ENCODE results near the gene KRTAP10-9. TPM values are rescaled to one million over a fixed set of nuclear protein-coding genes. Genes with fewer than 3 reads are reported as not detected.
"Not testable (repeated sequence)": the region's sequence is repeated elsewhere in the genome, so short reads cannot be mapped to it uniquely, and the experiment has no call there.

The KRTAP10-9 gene
- total RNA-seq, 1 experiment from 2014 or later, result not detected

- Histone ChIP-seq H3K4me3 (no peak within 1 kb of the TSS), H3K36me3 (no peaks in the 10 kb centered on the region), H3K27me3 (peaks cover 11% of the 10 kb centered on the region; the same call in 1 of the 2 replicates), H3K9me3 (no peaks in the 10 kb centered on the region)
- DNase-seq, result no peak
These were observed 34.2 kb upstream of the KRTAP10-9 start, which contains the start of gene KRTAP10-6 for GRCh38 chr21:44592446-44593311. Gene KRTAP10-6 (minus strand): TSS chr21:44592505. CDS start chr21:44592484, 21 bp downstream.

DNA sequence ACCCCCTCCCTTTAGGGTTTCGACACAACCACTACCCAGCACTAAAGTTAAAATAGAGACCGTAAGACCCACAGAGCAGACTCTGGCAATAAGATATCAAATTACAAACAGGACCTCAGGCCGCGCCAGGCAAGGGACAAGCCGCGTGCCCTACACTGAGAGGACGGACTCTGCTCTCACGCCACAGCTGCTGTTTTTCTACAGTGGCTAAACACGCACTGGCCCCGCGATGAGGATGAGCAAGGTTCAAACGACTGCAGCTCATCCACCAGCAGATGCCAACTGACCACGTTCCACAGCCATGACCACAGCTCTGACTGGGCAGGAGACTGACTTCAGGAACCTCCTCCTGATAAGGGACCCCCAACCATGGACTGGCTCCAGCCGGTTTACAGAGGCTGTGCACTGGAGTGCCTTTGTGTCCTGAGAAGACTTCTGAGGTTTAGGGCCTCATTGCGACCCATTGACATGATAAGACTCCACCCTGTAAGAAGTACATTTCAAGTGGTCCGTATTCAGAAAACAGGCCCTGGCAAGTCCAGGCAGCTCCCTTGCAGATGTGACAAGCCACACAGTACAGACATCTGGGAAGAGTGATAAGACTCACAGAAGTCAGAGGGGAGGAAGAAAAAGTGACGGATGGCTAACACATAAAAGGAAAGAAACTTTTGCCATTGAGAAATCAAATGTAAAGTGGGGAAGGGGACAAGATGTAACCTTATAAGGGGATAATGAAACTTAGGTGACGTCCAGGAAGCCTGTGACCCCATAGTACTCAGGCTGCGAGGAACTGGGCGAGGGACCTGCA is 33.1 kb upstream of the KRTAP10-9 start:
- no peaks in the 10 kb centered on the region for H3K36me3 ChIP-seq
- H3K27me3 ChIP-seq, result peaks cover 11% of the 10 kb centered on the region; the same call in 1 of the 2 replicates
- no peaks in the 10 kb centered on the region for H3K9me3 ChIP-seq
- DNase-seq, result no peak
- H3K4me3 ChIP-seq, result no peak overlapping the region

DNA sequence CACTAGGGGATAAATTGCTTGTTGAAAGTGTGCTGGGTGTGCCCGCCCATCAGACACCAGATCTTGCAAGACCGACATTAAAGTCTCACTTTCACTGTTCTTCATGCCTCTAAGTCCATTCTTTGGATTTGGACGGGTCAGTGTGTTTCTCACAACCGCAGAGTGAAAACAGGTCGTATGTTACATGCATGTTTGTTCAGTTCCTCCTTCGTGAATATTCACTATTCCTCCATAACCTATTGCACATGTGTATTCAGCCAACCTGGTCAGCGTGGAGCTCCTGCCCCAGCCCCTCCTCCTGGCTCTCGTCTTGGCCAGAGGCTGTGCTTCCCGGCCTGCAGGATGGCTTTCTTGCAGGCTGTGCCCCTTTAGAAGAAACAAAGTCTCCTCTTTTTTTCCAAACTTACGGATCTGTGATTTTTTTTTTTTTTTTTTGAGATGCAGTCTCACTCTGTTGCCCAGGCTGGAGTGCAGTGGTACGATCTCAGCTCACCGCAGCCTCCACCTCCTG is 32.4 kb upstream of the KRTAP10-9 start:
- H3K36me3 ChIP-seq, result no peaks in the 10 kb centered on the region
- DNase-seq, result no peak
- H3K27me3 ChIP-seq, result peaks cover 11% of the 10 kb centered on the region; the same call in 1 of the 2 replicates
- no peaks in the 10 kb centered on the region for H3K9me3 ChIP-seq
- H3K4me3 ChIP-seq, result no peak overlapping the region

- no peak for DNase-seq
- Histone ChIP-seq H3K4me3 (no peak overlapping the region), H3K36me3 (no peaks in the 10 kb centered on the region), H3K27me3 (peaks cover 11% of the 10 kb centered on the region; the same call in 1 of the 2 replicates), H3K9me3 (no peaks in the 10 kb centered on the region)
These were observed 31.4 kb upstream of the KRTAP10-9 start for GRCh38 chr21:44595524-44595923.

DNA sequence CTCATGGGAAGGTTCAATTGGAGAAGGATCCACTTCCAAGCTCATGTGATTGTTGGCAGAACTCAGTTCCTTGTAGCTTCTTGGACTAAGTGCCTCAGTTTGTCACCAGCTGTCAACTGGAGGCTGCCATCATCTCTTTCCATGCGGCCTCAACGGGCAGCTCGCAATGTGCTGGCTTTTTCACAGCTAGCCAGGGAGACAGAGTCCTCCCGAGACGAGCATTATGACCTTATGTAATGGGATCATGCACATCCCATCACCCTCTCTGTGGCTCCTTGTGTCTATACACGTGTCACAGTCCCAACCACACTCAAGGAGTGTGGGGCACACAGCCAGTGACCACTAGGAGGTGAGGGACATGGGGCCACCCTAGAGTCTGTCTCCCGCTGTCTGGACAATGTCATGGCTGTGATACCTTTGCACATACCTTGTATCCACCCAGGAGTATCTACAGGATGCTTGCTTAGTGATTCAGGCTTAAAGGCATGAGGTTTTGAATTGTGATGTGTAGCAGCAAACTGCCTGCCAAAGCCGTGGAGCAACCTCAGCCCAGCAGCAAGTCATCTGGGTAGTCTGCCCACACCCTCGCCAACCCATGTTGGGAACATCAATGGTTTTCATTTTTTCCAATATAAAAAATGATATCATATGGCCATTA is 30.7 kb upstream of the KRTAP10-9 start:
- H3K36me3 ChIP-seq, result no peaks in the 10 kb centered on the region
- no peak overlapping the region for H3K4me3 ChIP-seq
- DNase-seq, result peak; percentile 61
- no peaks in the 10 kb centered on the region for H3K9me3 ChIP-seq
- H3K27me3 ChIP-seq, result peaks cover 11% of the 10 kb centered on the region; the same call in 1 of the 2 replicates

GRCh38 chr21:44598061-44598460 is 28.8 kb upstream of the KRTAP10-9 start:
- Histone ChIP-seq H3K36me3 (no peaks in the 10 kb centered on the region), H3K27me3 (peaks cover 11% of the 10 kb centered on the region; the same call in 1 of the 2 replicates), H3K9me3 (no peaks in the 10 kb centered on the region), H3K4me3 (no peak overlapping the region)
- no peak for DNase-seq

DNA sequence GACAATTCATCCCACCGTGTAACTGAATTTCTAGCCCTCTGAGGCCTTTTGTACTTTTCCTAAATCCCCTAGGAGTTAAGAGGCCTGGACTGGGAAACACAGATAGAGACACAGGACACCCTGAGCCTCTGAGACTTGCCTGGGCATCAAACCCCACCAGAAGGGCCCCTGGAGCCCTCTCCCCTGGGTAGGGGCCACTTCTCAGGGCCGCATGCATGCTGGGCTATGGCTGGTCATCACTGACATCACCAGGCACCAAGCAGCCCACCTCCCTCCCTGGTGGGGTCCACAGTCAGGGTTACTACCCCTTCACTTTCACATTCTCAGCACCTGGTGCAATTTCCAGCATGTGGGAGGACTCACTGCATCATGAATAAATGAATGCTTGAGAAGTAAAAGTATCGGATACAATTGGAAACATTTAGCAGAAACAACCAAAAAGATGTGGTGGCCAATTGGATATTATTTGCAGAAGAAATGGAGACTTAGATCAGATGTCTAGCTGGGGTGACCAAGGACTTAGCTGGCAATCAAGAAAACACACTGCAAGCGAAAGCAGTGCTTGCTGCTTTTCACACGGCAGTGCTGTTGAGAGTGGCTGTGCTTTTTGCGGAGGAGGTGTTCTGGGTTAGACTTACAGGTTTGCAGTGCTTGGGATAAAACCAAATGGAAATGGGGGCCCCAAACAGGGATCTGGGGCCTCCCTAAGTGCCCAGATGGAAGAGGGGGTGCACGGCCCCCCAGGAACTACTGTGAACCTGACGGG is 27.4 kb upstream of the KRTAP10-9 start:
- no peak for DNase-seq
- Histone ChIP-seq H3K36me3 (no peaks in the 10 kb centered on the region), H3K27me3 (peaks cover 18% of the 10 kb centered on the region), H3K4me3 (no peak overlapping the region), H3K9me3 (no peaks in the 10 kb centered on the region; the same call in 1 of the 2 replicates)

DNA sequence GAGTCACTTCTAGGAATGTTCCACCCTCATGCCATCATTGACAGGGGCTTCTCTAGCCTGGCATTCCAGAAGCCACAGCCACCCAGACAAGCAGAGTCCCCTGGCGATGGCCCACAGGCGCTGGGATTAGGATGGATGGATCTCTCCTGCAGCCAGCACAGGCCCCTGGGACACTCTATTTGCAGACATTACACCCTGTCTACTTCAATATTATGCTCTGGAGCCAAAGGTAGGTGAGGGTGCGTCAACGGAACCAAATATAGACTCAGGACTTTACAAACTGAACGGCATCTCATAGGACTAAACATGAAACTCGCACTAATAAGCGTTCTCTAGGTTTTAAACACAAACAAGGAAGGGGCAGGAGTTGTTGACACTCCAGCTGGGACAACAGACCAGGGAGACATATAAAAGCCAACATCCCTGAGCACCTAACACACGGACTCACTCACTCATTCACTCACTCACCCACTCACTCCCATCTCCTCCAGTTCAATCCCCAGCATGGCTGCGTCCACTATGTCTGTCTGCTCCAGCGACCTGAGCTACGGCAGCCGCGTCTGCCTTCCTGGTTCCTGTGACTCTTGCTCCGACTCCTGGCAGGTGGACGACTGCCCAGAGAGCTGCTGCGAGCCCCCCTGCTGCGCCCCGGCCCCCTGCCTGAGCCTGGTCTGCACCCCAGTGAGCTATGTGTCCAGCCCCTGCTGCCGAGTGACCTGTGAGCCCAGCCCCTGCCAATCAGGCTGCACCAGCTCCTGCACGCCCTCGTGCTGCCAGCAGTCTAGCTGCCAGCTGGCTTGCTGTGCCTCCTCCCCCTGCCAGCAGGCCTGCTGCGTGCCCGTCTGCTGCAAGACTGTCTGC is 26.5 kb upstream of the KRTAP10-9 start, which contains the start of gene KRTAP10-7:
Gene KRTAP10-7, plus strand, starts transcription at position 480 of the 861 bp plus-strand sequence. Its CDS starts 25 bp downstream, at position 505.
- not testable (repeated sequence) for H3K9me3 ChIP-seq, DNase-seq, H3K36me3 ChIP-seq, H3K4me3 ChIP-seq
- H3K27me3 ChIP-seq, result peaks cover 23% of the 10 kb centered on the region

- H3K36me3 ChIP-seq, H3K4me3 ChIP-seq, H3K9me3 ChIP-seq: not testable (repeated sequence)
- DNase-seq, result peak; percentile 63
- H3K27me3 ChIP-seq, result peaks cover 17% of the 10 kb centered on the region
These were observed 25.8 kb upstream of the KRTAP10-9 start for GRCh38 chr21:44601091-44601490.

GRCh38 chr21:44601596-44602462 is 25.1 kb upstream of the KRTAP10-9 start:
- H3K27me3 ChIP-seq, result peaks cover 20% of the 10 kb centered on the region
- no peak for DNase-seq
- peaks cover 8% of the 10 kb centered on the region for H3K9me3 ChIP-seq
- H3K36me3 ChIP-seq, result no peaks in the 10 kb centered on the region
- no peak overlapping the region for H3K4me3 ChIP-seq

DNA sequence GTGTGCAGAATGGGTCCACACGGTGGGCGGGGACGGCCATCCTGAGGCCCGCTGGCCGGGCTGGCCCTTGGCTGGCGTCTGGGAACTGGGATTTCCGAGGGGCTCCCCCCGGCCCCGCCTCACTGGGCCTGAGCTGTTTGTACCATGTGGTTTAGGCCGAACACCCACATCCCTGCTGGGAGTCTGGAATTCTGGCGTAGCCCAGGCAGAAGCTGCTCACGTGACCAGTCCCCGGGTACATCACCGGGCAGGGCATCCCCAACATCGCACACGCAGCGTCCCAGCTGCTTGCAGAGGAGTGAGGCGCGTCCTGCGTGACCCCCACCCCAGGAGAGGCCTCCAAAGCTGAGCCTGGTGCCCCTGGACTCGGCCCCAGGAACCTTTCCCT is 24.4 kb upstream of the KRTAP10-9 start:
- Histone ChIP-seq H3K27me3 (peaks cover 27% of the 10 kb centered on the region), H3K36me3 (no peaks in the 10 kb centered on the region), H3K4me3 (no peak overlapping the region), H3K9me3 (peaks cover 9% of the 10 kb centered on the region)
- DNase-seq, result no peak

GRCh38 chr21:44603109-44603875 is 23.6 kb upstream of the KRTAP10-9 start:
- Histone ChIP-seq H3K9me3 (peaks cover 12% of the 10 kb centered on the region), H3K36me3 (no peaks in the 10 kb centered on the region), H3K4me3 (no peak overlapping the region), H3K27me3 (peaks cover 34% of the 10 kb centered on the region)
- DNase-seq, result no peak

- no peak overlapping the region for H3K4me3 ChIP-seq
- H3K27me3 ChIP-seq, result peaks cover 35% of the 10 kb centered on the region
- H3K36me3 ChIP-seq, result no peaks in the 10 kb centered on the region
- H3K9me3 ChIP-seq, result peaks cover 13% of the 10 kb centered on the region
- no peak for DNase-seq
These were observed 23.0 kb upstream of the KRTAP10-9 start for GRCh38 chr21:44603911-44604310.

GRCh38 chr21:44606495-44606894 is 20.4 kb upstream of the KRTAP10-9 start:
- no peak for DNase-seq
- no peak overlapping the region for H3K4me3 ChIP-seq
- H3K36me3 ChIP-seq, result no peaks in the 10 kb centered on the region
- peaks cover 35% of the 10 kb centered on the region for H3K27me3 ChIP-seq
- peaks cover 27% of the 10 kb centered on the region for H3K9me3 ChIP-seq
